HG03066 (cell line): Measurements from ENCODE around the gene NAXE.
"Not testable (repeated sequence)": the region's sequence is repeated elsewhere in the genome, so short reads cannot be mapped to it uniquely, and the experiment has no call there.

ENCODE experiments used
- ATAC-seq: cut with Tn5 transposase; IDR thresholded peaks from one replicate; pipeline ENCODE4 v1.9.1; 2021; ENCODE audit warnings: low read depth; ENCODE audit not compliant: unreplicated experiment

NAXE gene

DNA sequence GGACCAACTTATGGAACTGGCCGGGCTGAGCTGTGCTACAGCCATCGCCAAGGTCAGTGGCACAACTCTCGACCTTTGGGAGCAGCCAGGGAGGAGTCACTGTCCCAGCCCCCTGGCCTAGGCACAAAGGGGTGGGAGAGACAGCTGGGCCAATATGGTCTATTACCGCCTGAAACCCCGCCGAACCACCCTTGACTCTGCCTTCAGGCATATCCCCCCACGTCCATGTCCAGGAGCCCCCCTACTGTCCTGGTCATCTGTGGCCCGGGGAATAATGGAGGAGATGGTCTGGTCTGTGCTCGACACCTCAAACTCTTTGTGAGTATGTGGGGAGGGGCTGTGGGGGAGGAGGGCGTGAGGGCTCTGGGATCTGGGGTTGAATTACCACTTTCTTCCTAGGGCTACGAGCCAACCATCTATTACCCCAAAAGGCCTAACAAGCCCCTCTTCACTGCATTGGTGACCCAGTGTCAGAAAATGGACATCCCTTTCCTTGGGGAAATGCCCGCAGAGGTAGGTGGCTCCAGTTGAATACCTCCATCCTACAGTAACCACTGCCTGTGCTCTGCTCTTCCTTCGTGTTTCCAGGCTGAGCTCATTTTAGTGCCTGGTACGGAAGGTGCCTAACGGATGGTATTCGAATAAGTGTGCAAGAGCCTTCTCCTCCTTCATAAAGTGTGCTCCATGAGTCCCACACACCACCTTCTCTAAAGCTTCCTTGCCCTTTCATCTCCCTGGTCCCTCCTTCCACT is 758 bp downstream of the NAXE start:
- no peak for ATAC-seq

DNA sequence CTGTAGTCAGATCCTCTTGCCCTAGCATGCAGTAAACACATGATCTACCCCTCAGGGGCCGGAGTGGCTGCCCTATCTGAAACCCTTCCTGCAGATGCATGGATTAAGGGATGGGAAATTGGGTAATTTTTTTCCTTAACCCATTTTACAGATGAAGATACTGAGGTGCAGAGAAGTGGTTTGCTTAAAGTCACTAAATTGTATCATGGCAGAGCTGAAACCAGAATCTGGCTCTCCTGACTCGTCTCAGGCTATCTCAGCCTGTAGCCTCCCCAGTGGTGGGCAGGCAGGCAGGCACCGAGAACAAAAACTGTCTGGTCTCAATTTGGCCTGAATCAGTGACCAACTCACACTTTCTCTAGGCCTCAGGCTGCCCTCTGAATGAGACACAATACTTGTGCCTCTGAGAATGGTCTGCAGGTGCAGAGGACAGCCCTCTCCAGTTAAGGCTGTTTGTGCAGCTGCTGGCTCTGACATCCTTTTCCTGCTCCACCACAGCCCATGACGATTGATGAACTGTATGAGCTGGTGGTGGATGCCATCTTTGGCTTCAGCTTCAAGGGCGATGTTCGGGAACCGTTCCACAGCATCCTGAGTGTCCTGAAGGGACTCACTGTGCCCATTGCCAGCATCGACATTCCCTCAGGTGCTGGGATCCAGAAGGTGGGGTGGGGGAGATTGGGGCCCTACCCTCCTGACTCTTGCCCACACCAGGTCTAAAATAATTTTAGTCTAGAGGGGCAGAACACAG is 1.5 kb downstream of the NAXE start:
- no peak for ATAC-seq

DNA sequence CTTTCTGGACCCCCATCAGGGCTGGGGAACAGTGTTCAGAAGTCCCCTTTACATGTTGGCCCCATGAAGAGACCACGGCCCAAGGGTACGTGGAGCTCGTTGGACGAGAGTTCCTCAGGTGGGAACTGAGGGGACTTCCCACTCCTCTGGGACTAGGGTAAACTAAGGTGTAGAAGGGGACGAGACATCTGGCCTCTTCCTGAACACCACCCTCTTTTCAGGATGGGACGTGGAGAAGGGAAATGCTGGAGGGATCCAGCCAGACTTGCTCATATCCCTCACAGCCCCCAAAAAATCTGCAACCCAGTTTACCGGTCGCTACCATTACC is 2.0 kb downstream of the NAXE start:
- no peak for ATAC-seq

DNA sequence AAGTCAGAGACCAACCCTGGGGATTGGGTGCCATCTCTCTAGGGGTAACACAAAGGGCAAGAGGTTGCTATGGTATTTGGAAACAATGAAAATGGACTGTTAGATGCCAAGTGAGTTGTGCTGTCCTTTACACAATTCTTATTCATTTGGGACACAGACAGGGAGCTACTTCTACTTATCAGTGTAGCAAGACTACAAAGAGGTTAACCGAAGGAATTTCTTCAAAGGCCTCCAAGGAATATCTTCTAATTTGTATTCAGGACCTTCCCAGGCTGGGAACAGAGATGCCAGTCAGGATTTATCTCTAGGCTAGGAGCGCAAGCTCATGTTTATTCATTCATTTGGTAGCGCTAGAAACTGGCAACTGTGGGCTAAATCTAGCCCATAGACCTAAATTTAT is 2.6 kb downstream of the NAXE start:
- ATAC-seq, result no peak

DNA sequence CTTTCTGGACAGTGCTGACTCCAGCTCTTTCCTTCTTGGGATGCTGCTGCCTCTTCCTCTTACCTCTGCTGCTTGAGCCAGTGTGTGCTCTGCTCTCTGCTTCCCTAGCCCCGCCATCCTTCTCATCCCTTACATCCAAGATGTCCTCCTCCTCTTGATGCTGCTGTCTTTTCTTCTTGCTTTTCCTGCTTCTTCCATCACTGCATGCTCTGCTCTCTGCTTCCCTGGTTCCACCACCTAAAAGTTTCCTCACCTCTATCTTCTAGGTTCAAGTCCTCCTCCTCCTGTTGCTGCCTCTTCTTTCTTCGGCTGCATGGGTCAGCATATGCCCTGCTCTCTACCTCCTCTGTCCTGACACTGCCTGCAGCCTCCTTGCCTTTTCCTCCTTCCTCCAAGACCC is 3.4 kb downstream of the NAXE start:
- no peak for ATAC-seq

DNA sequence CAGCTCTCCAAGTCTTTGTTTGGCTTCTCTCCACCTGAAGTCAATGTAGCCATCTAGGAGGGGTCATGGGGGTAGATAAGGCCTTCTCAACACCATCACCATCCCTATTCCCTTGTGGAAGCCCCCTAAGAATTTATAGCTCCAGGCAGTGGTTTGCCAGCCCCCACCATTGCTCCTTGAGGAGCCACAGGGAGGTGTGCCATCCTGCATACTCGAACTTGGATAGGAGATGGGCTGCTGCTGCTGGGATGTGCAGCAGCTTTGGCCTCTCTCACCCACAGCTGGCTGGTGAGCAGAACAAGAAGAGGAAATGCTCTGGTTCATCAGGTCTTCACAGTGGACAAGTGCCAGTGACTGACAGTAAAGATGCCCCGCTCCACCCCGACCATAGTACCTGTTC is 4.8 kb downstream of the NAXE start:
- no peak for ATAC-seq

DNA sequence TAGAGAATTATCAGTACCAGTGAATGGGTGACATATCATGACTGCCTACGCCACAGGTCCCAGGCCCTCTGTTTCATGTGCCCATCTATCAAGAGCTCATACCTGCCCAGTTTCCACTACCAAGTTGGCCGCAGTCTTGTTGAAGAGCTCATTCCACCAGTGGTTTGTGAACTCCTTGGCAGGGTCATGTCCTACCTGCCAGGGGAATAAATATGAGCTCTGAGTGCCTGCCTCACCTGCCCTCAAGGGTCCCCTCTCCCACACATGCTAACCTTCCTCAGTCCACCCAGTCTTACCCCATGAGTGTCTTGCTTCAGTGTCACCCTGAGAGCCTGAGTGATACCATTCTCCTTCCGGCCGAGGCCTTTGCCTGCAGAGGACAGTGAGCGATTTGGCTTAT is 6.5 kb downstream of the NAXE start:
- ATAC-seq, result no peak

DNA sequence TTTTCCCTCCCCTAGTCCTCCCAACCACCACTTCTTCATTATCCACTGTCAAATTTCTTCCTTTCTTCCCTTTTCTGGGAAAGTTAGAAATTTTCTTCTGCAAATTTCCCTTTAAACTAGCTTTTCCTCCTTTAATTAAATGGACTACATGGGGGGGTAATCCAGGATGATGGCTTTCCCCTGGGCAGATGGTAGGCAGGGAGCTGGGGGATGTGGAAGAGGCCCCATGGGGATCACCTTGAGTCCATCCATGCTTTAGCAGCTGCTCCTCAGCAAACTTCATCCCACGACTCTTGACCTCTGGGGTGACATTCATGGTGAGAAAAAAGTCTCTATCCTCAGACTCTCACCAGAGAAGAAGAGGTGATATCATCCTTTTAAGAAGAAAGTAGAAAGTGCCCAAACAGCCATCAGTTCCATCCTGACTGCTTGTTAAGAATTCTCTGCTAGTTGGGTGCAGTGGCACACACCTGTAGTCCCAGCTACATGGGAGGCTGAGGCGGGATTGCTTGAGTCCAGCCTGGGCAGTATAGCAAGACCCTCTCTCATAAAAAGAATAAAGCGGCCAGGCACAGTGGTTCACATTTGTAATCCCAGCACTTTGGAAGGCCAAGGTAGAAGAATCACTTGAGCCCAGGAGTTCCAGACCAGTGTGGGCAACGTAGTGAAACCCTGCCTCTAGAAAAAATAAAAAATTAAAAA is 7.3 kb downstream of the NAXE start:
- ATAC-seq, result no peak

DNA sequence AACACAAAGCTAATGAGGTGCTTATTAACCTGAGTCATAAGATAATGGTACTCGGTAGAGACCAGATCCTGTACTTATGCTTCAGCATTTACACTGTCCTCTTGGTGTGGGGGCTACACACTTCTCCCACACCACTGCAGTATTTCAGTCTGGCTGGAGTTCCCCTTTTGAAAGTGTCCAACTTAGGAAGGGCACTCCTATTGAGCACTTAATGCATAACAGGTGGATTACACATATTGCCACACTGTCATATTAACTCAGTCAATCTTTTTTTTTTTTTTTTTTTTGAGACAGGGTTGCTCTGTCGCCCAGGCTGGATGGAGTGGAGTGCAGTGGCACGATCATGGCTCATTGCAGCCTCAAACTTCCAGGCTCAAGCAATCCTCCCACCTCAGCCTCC is 8.2 kb downstream of the NAXE start:
- no peak for ATAC-seq

DNA sequence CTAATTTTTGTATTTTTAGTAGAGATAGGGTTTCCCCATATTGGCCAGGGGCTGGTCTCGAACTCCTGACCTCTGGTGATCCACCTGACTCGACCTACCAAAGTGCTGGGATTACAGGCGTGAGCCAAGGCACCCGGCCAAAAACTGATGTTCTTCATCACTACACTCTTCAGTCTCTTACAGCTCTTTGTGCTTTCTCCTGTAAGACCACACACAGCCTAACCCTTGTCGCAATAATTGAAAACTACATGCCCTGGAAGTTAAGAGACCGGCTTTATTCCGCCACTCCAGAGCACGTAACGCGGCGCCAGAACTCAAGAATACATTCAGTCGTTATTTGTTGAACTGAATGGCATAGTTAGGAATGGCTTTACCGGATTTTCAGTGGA is 9.2 kb downstream of the NAXE start:
- no peak for ATAC-seq

DNA sequence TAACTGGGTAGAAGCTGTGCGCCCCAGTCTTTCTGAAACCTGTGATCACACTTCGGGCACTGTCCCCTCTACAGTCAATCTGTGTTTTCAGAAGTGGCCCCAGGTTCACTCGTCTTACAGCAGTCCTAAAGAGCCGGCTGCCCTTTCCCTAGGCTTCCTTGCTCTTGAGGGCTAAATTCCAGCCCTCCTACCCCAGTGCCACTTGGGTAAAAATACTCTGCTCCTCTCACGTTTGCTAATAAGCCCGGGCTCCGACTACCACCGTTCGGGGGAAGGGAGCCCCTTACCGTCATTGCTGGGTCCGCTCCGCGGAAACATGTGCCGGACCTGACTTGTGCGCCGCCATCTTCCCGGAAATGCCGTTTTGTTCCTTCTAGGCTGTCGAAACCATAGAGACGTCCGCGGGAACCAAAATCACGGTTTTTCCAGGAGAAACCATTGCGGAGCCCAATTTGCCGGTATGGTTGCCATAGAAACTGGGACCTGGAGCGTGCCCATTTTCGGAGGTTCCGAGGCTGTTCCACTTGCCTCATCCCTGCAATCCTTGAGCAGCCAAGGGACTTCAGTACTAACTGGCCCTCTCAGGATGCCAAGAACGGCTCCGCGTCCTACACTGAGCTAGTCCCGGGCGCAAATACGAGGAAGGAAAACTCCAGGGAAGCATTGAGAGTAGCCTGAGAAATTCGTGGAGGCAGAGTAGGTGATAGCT is 9.7 kb downstream of the NAXE start, which contains the start of gene GPATCH4:
Gene GPATCH4 (minus strand): TSS at position 358 of the 709 bp plus-strand sequence.
- ATAC-seq, result no peak

DNA sequence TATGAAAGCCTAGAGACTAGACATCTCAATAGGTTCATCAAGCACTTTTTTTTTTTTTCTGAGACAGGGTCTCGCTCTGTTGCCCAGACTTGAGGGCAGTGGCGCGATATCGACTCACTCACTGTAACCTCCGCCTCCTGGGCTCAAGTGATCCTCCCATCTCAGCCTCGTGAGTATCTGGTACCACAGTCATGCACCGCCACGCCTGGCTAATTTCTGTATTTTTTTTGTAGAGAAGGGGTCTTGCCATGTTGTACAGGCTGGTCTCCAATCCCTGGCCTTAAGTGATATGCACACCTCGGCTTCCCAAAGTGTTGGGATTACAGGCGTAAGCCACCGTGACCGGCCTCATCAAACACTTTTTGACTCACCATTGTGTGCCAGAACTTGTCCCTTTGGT is 10.3 kb downstream of the NAXE start:
- no peak for ATAC-seq

DNA sequence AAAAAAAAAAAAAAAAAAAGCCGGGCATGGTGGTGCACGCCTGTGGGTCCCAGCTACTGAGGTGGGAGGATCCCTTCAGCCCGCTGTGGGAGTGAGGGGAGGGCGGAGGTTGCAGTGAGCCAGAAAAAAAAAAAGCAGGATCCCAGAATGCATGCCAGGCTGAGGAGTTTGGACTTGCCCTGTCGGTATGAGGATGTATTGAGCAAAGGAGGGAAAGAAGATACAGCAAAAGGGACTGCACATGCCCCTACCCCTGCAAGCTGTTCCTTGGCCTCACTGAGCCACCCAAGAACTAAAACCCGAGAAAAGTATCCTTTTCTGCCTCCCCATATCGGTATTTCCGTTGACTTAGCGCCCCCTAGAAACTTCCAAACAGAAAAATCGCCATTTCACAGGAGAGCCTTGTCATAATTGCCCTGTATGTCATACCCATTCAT is 11.0 kb downstream of the NAXE start:
- ATAC-seq, result no peak

DNA sequence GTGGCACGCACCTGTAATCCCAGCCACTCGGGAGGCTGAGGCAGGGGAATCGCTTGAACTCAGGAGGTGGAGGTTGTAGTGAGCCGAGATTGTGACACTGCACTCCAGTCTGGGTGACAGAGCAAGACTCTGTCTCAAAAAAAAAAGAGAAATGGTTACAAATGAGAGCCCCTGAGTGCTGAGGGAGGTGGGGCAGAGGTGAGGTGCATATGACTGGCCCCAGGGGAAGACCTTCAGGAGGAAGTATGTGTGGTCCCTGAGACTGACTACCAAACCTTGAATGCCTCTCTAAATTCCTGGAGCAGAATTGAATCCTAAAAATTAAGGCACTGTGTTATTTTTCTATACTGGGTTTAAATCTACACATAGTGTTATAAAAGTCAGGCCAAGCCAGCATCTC is 15.8 kb downstream of the NAXE start:
- not testable (repeated sequence) for ATAC-seq

DNA sequence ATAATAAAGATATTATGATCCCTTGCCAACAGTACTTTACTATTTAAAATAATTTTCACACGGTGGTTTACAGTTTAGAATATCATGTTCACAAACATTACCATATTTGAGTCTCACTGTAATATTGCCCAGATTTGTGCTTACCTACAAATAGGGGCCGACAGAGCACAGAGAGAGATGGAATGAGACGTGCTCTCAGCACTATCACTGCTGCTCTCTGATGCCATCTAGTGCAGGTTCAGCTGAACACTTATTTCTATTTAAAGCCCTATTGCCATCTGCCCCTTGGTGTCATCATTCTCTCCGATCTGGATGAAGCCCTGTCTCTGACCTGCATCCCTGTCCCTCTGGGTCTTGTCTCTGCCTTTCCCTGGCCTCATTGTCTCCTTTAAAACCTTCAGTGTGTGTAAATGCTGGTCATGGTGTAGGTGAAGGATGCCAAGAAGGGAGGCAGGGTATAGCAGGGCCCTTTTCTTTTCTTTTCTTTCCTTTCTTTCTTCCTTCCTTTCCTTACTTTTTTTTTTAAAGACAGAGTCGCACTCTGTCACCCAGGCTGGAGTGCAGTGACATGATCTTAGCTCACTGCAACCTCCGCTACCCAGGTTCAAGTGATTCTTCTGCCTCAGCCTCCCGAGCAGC is 16.6 kb downstream of the NAXE start:
- no peak for ATAC-seq

DNA sequence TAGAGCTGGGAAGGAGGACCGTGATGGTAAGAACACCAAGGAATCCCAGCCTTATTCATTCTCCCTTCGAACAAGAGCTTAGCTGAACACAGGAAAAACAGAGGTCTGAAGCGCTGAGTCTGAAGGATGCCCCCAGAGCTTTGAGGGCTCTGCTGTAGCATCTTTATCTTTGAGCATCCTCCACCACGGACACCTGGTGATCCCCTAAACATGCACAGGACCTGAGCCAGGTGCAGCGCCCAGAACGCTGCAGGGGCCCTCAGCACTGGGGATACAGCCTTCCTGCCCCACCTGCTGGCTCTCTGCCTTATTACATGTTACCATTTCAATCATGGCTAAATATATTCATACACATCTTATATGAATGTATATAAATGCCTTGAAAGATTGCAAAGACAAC is 17.4 kb downstream of the NAXE start:
- ATAC-seq, result no peak

DNA sequence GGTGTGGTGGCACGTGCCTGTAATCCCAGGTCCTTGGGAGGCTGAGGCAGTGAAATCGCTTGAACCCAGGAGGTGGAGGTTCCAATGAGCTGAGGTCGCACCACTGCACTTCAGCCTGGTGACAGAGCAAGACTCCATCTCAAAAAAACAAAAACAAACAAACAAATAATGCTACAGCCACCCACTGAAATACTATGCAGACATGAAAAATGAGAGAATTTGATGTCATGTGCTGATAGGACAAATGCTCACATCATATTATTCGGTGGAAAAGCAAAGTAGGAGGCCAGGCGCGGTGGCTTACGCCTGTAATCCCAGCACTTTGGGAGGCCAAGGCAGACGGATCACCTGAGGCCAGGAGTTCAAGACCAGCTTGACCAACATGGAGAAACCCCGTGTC is 18.5 kb downstream of the NAXE start:
- not testable (repeated sequence) for ATAC-seq

DNA sequence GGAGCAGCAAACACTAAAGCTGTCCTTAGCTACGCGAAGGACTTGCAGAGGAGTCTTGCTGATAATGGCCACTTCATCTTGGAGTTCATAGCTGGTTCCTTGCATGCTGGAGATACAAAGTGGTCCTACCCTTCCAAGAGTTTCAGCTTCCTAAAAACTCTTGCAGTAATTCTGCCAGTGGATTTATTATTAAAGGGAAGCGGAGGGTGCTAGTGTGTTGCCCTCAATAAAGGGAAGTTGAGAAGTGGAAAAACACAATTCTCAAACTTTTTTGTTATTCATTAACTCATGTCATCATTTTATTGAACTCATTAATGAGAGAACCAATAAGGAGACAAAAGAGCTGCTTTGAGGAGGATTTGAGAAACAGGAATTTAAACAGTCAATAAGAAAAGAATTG is 21.1 kb downstream of the NAXE start:
- no peak for ATAC-seq

DNA sequence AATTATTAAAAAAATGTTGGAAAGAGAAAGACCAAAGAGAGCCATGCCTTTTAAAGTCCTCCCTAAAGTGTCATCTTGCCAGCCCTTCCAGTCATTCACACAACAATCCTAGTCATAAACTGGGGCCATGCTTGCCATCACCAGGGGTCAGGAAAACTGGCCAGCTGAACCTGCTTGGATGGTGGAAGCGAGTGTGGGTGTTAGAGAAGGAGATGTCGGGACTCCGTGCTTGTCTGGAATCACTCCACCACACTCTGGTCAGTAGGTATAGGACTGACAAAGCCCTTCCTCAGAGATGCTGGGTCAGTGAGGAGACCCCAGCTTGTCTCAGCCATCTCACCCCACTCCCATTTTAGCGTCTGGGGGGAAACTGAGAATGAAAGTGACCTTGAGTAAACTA is 24.4 kb downstream of the NAXE start:
- ATAC-seq, result no peak

DNA sequence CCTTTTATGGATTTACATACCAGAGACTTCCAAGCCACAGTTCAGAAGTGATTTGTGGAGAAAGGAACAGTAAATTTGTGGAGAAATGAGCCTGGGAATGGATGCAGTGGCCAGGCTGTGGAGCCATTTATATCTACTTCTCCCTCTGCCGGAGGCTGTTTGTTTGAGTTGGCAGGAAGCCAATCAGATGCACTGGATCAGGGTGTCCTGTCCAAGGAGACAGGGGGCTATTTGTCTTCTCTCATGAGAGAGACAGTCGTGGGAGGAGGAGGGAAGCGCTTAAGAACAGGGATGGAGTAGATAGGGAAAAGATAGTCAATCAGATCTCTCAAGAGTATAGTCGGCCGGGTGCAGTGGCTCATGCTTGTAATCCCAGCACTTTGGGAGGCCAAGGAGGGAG is 24.9 kb downstream of the NAXE start:
- ATAC-seq, result no peak
